ENCODE results near the gene SLC7A11.

Gene SLC7A11
- long read RNA-seq, full-length matches to known transcripts = 11 of 44 reads
- long read RNA-seq, partial matches to known transcripts = 13 of 44 reads
- long read RNA-seq, other reads (novel, unspliced or antisense) = 20 of 44 reads

GRCh38 chr4:138242076-138242833, at the start of gene SLC7A11:
Gene SLC7A11 (minus strand): TSS chr4:138242349. CDS start chr4:138242069, 280 bp downstream.
- H3K27ac ChIP-seq (replicated peaks) = peak within 1 kb of the TSS; percentile 89
- peak within 1 kb of the TSS; percentile 59 for H3K4me3 ChIP-seq (replicated peaks; ENCODE audit: insufficient read depth, low read length)
- TF ChIP-seq CTCF (IDR thresholded peaks at IDR 0.05; ENCODE audit: insufficient read depth, low read length) = no peak
- TF ChIP-seq SPI1 (IDR thresholded peaks at IDR 0.05; ENCODE audit: borderline replicate concordance, low read depth) = no peak
- TF ChIP-seq GABPA (IDR thresholded peaks at IDR 0.05; ENCODE audit: low read depth) = no peak
- no peak for TF ChIP-seq REST (IDR thresholded peaks at IDR 0.05; ENCODE audit: insufficient replicate concordance, low read depth)
- peak; percentile 94 for TF ChIP-seq POLR2AphosphoS5 (IDR thresholded peaks at IDR 0.05; ENCODE audit: low read depth)
- H3K27me3 ChIP-seq (ENCODE audit: insufficient read depth, poor library complexity, severe bottlenecking) = no peaks in the 10 kb centered on the region
- DNase-seq (ENCODE audit: low read depth in 1 of 2, low spot score in 1 of 2) = peak; percentile 94 to 98

DNA sequence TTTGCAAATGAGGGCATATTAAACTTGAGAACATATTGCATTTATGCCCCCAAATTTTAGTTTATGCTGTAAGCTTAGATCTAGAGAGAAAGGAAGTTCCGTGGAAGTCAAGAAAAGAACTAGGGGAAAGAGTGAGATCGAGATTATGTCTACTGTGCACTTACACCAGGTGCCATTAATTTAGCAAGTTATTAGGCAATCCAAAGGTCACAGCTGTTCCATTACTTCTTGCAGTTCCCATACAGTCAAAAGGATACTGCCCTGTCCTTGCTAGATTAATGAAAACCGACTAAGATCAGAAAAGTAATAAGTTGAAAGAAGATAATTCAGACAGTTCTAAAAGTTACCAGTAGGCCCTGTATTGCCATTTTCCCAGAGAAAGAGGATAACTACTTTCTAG, 49.3 kb upstream of the SLC7A11 start:
- TF ChIP-seq REST (IDR thresholded peaks at IDR 0.05; ENCODE audit: insufficient replicate concordance, low read depth) (no peak), POLR2AphosphoS5 (IDR thresholded peaks at IDR 0.05; ENCODE audit: low read depth) (no peak), CTCF (IDR thresholded peaks at IDR 0.05; ENCODE audit: insufficient read depth, low read length) (no peak), SPI1 (IDR thresholded peaks at IDR 0.05; ENCODE audit: borderline replicate concordance, low read depth) (no peak), GABPA (IDR thresholded peaks at IDR 0.05; ENCODE audit: low read depth) (no peak)
- Histone ChIP-seq H3K27me3 (ENCODE audit: insufficient read depth, poor library complexity, severe bottlenecking) (no peaks in the 10 kb centered on the region), H3K27ac (replicated peaks) (no peak overlapping the region), H3K4me3 (replicated peaks; ENCODE audit: insufficient read depth, low read length) (no peak overlapping the region)
- DNase-seq (ENCODE audit: low read depth in 1 of 2, low spot score in 1 of 2) = peak in 1 of 2 experiments; percentile 5

GRCh38 chr4:138290805-138291204, 48.7 kb upstream of the SLC7A11 start:
- TF ChIP-seq GABPA (IDR thresholded peaks at IDR 0.05; ENCODE audit: low read depth) (no peak), CTCF (IDR thresholded peaks at IDR 0.05; ENCODE audit: insufficient read depth, low read length) (no peak), POLR2AphosphoS5 (IDR thresholded peaks at IDR 0.05; ENCODE audit: low read depth) (no peak), REST (IDR thresholded peaks at IDR 0.05; ENCODE audit: insufficient replicate concordance, low read depth) (no peak), SPI1 (IDR thresholded peaks at IDR 0.05; ENCODE audit: borderline replicate concordance, low read depth) (no peak)
- no peak overlapping the region for H3K4me3 ChIP-seq (replicated peaks; ENCODE audit: insufficient read depth, low read length)
- DNase-seq (ENCODE audit: low read depth in 1 of 2, low spot score in 1 of 2) = no peak
- no peak overlapping the region for H3K27ac ChIP-seq (replicated peaks)
- no peaks in the 10 kb centered on the region for H3K27me3 ChIP-seq (ENCODE audit: insufficient read depth, poor library complexity, severe bottlenecking)

All from HL-60 (cell line).